ENCODE results near the gene MSLN. TPM values are rescaled to one million over a fixed set of nuclear protein-coding genes. Genes with fewer than 3 reads are reported as not detected.

The MSLN gene
- total RNA-seq, 1 experiment from 2014 or later = not detected

DNA sequence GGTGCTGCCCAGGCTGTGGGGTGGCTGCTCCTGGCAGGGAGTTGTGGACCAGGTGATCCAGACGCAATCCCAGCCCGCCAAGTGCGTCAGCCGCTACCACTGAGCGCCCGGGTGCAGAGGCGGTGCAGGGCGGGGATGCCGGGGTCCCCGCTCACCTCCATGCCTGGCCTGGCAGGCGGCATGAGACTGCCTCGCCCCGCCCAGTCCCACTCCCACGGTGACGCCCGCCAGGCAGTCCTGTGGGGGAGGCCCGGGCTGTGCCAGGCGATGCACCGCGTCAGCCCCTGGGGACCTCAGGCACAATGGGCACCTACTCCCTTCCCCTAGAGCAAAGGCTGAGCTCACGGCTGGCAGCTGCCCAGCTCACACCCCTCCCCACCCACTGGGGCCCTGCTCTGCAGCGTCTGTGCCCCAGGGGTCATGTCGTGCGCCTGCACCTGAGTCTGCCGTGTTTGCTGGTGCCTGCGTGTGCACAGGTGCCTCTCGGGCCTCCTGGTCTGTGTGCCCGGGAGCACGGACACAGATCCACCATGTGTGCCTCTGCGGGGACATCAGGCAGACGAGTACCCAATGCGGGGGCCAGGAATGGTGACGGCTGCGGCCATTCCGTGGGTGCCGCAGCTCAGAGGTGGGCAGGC, 22.4 kb downstream of the MSLN start:
- DNase-seq (ENCODE audit: low read depth) = no peak
- in situ Hi-C loops (cut with HindIII; ENCODE audit: low pct_unique_long_range_greater_than_20kb, low sequenced_read_pairs) = no loop called here

DNA sequence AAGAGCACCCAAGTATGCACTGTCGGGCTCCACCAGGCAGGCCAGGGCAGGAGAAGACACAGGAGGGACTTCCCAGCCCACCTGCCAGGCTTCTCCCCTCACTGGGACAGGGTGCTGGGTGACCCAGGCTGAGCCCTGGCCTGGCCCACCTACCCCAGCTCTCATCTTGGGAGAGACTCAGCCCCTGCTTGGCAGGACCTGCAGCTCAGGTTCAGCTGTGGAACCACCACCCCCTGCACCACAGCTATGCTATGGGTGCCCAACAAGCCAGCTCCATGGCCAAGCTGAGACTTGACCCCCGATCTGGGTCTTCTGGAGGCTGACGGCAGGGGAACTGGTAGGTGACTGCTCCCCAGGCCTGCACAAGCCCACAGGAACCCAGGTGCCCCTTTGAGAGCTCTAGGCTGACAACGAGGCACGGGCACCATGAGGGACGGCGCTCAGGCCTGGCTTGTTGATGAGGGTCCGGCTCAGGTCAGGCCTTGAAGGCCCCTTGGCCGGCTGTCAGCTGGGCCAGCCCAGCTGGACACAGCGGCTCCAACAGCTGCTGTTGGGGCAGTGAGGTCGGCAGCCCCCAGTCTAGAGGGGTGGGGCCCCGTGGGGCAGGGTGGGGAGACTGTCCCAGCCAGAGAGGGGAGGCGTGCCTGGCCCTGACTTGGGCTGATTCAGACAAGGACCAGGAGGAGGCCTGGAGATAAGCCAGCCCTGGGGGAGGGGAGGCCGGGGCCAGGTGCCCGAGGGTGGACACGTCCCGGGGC, 23.0 kb downstream of the MSLN start:
- in situ Hi-C loops (cut with HindIII; ENCODE audit: low pct_unique_long_range_greater_than_20kb, low sequenced_read_pairs) = no loop called here
- no peak for DNase-seq (ENCODE audit: low read depth)

DNA sequence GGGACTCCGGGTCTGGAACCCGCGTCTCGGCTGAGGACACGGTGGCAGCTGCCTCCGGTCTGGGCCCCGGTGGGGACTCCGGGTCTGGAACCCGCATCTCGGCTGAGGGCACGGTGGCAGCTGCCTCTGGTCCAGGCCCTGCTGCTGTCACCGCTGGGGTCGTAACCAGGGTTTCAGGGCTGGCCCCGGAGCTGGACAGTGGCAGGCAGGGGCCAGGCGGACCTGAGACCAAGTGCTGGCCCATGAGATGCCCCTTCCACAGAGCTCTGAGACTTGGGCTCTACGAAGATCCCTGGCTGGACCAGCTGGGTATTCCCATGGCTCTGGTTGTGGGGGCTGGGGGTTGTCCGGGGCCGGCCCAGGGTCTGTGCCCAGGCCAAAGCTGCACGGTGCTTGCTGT, 23.9 kb downstream of the MSLN start:
- in situ Hi-C loops (cut with HindIII; ENCODE audit: low pct_unique_long_range_greater_than_20kb, low sequenced_read_pairs) = no loop called here
- no peak for DNase-seq (ENCODE audit: low read depth)

DNA sequence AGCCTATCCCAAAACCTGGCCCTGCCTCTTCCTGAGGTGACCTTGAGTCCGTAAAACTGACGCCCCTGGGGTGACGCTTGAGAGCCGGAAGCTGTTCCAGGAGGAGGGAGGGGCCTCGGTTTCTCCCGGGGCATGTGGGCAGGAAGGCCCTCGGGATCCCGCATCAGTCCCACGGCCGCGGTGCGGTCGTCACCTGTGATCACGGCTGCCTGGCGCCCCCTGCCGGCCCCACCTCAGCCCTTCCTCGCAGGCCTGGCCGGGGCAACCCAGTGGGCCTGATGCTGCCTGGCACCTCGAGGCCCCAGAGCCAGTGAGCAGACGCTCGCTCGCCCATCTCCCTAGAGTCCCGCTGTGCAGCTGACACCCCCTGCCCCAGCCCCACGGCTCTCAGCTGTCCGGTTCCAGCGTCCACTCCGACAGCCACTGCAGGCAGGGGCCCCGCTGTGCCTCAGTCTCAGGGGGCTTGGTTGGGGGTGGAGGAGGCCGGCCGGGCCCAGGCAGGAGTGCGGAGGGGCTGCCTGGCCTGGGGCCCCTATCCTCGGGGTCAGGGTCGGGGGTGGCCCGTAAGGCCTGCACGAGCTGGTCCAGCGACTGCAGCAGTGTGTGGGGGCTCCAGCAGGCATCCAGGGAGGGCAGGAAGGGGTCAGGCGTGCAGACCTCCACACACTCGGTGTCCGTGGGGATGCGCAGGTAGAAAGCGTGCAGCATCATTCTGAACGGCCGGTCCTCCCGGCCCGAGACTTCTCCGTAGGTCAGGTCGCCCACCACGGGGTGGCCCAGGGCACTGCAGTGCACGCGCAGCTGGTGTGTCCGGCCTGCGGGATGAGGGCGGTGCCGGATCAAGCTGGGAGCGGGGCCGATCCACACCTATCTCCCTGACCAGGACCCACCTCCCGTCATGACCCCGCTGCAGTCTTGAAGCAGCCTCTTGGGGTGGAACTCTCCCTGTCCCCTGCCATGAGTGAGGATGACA, 25.3 kb downstream of the MSLN start:
- in situ Hi-C loops (cut with HindIII; ENCODE audit: low pct_unique_long_range_greater_than_20kb, low sequenced_read_pairs) = no loop called here

DNA sequence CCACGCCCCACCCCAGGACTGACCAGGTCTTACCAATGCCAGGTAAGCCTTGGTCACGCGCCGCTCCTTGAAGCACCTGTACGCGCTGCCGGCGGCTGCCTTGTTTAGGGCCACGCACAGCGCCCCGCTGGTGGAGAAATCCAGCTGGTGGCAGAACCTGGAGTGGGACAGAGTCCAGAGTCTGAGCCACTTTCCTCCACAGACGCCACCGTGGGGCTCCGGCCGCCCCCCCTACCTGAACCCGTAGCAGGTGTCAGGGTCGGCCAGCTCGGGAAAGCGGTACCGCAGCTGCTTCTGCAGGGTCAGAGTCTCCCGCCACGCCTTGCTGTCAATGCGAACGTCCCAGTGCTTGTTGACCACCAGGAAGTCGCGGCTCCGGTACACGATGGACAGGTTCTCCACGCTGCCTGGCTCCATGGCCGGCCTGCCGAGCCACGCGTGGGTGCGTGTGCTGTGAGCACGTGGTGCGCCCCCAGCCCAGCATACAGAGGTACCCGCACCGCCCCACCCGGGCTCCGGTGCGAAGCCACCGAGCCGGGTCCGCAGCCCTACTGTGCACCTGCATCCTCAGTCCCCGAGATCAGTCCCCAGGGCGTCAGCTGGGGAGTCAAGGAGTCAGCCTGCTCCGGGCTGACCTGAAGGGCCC, 26.9 kb downstream of the MSLN start:
- in situ Hi-C loops (cut with HindIII; ENCODE audit: low pct_unique_long_range_greater_than_20kb, low sequenced_read_pairs) = no loop called here
- DNase-seq (ENCODE audit: low read depth) = no peak

More for the DNA sequence above, 25.3 kb downstream of the MSLN start:
- peak; percentile 53 for DNase-seq (ENCODE audit: low read depth)

DNA sequence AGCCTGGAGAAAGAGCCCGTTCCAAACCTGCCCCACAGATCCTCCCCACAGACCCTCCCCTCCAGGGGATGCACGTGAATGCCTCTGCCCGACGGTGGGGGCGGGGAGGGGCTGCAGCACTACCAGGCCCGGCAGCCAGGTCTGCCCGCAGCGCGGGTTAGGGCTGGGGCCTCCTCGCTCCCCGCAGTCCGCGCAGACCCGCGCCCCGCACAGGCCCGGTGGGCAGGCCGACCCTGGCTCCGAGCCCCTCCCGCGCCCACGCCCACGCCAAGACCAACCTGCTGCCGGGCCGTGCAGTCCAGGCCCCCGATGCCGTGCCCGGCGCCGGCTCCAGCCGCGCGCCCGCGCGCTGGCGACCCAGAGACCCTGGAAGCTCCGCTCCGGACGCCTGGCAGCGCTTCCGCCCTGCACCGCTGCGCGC, 27.5 kb downstream of the MSLN start, which contains the start of gene RPUSD1:
RPUSD1 (minus strand) TSS at position 404 of the 421 bp plus-strand sequence. CDS start 644 bp downstream, outside the sequence.
- peak; percentile 57 for DNase-seq (ENCODE audit: low read depth)
- in situ Hi-C loops (cut with HindIII; ENCODE audit: low pct_unique_long_range_greater_than_20kb, low sequenced_read_pairs) = no loop called here

DNA sequence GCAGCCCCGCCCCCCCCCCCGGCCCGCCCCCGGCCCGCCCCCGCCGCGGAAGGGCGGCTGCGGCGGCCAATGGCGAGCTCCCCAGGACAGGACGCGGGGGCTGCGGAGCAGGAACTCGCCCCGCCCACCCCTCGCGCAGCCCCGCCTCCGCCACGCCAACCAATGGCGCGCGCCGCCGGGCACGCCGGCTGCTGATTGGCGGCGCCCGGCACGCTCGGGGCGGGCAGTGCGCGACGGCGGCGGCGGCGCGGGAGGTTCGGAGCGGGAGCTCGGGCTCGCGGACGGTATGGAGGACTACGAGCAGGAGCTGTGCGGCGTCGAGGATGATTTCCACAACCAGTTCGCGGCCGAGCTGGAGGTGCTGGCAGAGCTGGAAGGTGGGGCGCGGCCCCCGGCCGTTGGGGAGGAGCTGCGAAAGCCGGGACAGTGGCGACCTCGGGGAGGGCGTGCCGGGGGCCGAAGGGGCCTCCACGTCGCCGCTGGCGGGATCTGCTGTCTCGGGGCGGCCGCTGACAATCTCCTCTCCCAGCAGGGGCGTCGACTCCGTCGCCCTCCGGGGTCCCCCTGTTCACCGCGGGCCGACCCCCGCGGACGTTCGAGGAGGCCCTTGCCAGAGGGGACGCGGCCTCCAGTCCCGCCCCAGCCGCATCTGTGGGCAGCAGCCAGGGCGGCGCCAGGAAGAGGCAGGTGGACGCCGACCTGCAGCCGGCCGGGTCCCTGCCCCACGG, 28.0 kb downstream of the MSLN start, which contains the start of gene CHTF18:
CHTF18 (plus strand) TSS at position 222 of the 728 bp plus-strand sequence; CDS start at position 287, 65 bp downstream.
- in situ Hi-C loops (cut with HindIII; ENCODE audit: low pct_unique_long_range_greater_than_20kb, low sequenced_read_pairs) = no loop called here
- DNase-seq (ENCODE audit: low read depth) = peak; percentile 80

DNA sequence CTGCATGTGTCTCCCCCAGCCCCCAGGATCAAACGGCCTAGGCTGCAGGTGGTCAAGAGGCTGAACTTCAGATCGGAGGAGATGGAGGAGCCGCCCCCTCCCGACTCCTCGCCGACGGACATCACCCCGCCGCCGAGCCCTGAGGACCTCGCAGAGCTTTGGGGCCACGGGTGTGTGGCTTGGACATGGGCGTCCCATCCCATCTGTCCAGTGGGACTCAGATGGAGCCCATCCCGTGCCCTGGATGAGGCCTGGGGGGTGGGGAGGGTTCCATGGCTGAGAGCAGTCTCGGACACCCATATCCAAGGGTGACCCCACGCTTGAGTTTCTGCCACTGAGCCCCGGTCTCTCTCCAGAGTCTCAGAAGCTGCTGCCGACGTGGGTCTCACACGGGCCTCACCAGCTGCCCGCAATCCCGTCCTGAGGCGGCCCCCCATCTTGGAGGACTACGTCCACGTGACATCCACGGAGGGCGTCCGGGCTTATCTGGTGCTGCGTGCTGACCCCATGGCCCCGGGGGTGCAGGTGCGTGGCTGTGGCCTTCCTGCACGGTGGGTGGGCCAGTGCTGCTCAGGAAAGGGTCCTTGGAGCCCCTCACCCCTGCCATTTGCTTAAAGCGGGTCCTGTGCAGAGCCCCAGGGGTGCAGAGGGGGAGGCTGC, 28.8 kb downstream of the MSLN start:
- DNase-seq (ENCODE audit: low read depth) = no peak
- in situ Hi-C loops (cut with HindIII; ENCODE audit: low pct_unique_long_range_greater_than_20kb, low sequenced_read_pairs) = no loop called here

DNA sequence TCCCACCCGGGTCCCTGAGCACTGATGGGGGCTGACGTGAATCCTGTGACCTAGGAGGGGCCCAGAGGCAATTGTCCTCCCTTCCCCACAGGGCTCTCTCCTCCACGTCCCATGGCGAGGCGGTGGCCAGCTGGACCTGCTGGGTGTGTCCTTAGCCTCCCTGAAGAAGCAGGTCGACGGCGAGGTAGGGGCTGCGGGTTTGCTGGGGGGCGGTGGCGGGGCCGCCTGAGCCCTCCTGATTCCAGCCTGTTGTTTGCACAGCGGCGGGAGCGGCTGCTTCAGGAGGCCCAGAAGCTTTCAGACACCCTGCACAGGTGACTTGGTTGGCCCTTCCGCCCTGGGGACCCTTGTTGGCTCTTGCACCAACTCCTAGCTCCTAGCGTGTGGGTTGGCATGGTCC, 29.6 kb downstream of the MSLN start:
- in situ Hi-C loops (cut with HindIII; ENCODE audit: low pct_unique_long_range_greater_than_20kb, low sequenced_read_pairs) = no loop called here
- DNase-seq (ENCODE audit: low read depth) = no peak

DNA sequence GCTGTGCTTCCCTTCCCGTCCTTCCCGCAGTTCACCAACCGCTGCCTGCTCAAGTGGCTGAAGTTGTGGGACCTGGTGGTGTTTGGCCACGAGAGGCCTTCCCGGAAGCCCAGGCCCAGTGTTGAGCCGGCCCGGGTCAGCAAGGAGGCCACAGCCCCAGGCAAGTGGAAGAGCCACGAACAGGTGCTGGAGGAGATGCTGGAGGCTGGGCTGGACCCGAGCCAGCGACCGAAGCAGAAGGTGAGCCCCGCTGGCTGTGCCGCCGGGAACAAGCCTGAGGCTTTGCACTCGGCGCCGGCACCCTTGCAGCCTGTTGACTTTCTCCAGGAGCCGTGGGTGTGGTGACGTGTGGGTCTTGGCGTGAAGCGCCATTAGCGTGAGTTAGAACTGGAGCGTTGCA, 30.6 kb downstream of the MSLN start:
- no peak for DNase-seq (ENCODE audit: low read depth)
- in situ Hi-C loops (cut with HindIII; ENCODE audit: low pct_unique_long_range_greater_than_20kb, low sequenced_read_pairs) = no loop called here

DNA sequence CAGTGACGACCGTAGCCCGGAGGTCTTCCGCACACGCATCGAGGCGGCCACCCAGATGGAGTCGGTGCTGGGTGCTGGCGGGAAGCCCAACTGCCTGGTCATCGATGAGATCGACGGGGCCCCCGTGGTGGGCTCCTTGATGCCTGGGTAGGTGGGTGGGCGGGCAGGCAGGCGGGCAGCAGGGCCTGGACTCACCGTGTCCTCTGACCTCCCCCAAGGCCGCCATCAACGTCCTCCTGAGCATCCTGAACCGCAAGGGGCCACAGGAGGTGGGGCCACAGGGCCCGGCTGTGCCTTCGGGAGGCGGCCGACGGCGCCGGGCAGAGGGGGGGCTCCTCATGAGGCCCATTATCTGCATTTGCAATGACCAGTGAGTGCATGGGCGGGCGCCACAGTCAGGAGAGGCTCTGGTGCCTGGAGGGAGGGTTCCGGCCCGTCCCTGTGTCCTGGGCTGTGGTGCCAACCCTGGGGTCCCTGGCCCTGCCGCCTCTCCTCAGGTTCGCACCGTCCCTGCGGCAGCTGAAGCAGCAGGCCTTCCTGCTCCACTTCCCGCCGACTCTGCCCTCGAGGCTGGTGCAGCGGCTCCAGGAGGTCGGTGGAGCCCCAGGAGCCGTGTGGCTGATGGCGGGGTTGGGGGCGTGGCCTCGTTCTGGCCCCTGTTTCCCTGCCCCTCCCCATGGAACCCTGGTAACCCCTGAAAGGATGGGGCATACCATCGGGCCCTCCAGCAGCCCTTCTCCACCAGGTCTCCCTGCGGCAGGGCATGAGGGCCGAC, 31.9 kb downstream of the MSLN start:
- no peak for DNase-seq (ENCODE audit: low read depth)
- in situ Hi-C loops (cut with HindIII; ENCODE audit: low pct_unique_long_range_greater_than_20kb, low sequenced_read_pairs) = no loop called here

DNA sequence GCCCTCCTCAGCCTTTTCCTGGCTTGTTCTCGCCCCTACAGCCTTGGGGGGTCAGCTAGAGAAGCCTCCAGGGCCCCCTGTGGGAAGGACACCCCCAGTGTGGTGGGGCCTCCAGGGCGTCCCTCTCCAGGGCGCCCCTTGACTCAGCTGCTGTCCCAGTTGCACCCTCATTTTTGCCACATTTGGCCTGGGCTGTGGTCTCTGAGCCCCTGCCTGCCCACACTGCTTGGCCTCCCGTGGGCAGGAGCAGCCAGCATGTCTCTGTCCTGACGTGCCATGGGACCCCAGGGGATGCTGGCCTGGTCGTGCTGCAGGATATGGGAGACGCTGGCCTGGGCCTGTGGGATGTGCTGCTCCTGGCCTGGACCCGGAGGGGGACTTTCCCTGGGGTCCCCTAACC, 32.9 kb downstream of the MSLN start:
- in situ Hi-C loops (cut with HindIII; ENCODE audit: low pct_unique_long_range_greater_than_20kb, low sequenced_read_pairs) = no loop called here
- DNase-seq (ENCODE audit: low read depth) = no peak

DNA sequence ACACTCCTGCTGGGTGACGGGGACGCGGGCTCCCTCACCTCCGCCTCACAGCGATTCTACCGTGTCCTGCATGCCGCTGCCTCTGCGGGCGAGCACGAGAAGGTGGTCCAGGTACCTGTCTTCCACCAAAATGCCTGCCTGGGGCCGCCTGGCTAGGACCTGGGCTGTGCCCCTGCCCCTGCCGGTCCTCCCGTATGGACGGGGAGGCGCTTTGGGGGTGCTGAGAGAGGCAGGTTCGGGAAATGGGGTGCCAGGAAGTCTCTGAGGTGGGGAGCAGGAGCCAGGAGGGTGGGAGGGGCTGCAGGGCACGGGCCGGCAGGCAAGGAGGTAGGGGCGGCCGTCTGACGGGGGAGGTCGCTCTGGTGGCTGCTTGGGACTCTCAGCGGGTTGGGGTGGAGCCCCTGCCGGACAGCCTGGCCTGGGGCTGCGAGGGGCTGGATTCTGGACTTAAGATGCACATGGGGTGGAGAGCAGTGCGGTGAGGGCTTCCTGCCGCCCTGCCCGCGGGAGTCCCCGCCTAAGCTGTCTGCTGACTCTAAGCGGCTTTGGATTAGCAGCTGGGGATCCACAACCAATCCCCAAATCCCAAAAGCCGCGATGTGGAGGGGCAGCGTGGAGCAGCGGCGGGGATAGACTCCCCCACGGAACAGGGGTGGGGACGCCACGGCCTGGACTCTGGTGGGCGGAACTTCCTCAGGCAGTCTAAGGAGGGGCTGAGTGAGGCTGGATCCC, 33.7 kb downstream of the MSLN start:
- in situ Hi-C loops (cut with HindIII; ENCODE audit: low pct_unique_long_range_greater_than_20kb, low sequenced_read_pairs) = no loop called here
- no peak for DNase-seq (ENCODE audit: low read depth)

DNA sequence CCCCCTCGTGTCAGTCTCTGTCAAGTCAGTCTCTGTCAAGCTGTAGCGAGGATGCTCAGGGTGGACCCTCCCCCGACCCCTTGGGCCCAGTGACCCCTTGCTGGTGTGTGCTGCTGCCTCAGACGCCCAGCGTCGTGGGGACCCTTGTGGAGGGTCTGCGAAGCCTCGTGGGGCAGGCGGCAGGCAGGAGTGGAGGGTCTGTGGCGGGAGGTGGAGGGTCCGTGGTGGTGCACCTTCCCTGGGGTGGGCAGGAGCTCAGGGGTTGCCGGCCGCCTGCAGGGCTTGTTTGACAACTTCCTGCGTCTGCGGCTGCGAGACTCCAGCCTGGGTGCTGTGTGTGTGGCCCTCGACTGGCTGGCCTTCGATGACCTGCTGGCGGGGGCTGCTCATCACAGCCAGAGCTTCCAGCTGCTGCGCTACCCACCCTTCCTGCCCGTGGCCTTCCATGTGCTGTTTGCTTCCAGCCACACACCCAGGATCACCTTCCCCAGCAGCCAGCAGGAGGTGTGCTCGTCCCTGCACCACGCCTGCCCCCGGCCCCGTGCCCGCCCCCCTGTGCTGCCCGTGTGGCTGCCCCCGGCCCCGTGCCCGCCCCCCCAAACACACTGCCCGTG, 34.4 kb downstream of the MSLN start:
- DNase-seq (ENCODE audit: low read depth) = no peak
- in situ Hi-C loops (cut with HindIII; ENCODE audit: low pct_unique_long_range_greater_than_20kb, low sequenced_read_pairs) = no loop called here

DNA sequence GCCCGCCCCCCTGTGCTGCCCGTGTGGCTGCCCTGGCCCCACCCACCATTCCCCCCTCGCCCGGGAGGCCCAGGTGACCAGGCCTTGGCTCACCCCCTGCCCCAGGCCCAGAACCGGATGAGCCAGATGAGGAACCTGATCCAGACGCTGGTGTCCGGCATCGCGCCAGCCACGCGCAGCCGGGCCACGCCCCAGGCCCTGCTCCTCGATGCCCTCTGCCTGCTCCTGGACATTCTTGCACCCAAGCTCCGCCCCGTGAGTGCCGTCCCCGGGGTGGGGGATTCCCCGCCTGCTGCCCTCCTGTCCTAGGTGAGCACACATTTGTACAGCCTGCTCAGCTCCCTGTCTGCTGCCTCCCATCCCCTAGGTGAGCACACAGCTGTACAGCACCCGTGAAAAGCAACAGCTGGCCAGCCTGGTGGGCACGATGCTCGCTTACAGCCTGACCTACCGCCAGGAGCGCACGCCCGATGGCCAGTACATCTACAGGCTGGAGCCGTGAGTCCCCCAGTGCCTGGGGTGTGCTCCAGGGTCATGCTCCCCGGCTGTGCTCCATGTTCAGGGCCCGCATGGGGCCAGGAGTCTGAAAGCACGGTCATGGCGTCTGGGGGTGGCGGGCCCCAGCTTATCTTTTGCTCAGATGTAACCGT, 35.2 kb downstream of the MSLN start:
- in situ Hi-C loops (cut with HindIII; ENCODE audit: low pct_unique_long_range_greater_than_20kb, low sequenced_read_pairs) = no loop called here
- DNase-seq (ENCODE audit: low read depth) = peak; percentile 85
